ENCODE data around the gene DCST1.

DCST1 gene

DNA sequence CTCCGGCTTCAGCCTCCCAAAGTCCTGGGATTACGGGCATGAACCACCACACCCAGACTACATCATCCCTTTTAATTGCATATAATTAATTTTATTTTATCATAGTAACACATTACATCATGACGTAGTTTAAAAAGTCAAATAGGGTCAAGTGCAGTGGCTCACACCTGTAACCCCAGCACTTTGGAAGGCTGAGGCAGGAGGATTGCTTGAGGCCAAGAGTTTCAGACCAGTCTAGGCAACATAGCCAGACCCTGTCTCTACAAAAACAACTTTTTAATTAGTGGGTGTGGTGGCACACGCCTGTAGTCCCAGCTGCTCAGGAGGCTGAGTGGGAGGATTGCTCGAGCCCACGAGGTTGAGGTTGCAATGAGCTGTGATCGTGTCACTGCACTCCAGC lies 65.7 kb downstream of the DCST1 start:
- H3K4me3 ChIP-seq (ENCODE audit: low read length): no peak overlapping the region
- TF ChIP-seq, protein P1, sequence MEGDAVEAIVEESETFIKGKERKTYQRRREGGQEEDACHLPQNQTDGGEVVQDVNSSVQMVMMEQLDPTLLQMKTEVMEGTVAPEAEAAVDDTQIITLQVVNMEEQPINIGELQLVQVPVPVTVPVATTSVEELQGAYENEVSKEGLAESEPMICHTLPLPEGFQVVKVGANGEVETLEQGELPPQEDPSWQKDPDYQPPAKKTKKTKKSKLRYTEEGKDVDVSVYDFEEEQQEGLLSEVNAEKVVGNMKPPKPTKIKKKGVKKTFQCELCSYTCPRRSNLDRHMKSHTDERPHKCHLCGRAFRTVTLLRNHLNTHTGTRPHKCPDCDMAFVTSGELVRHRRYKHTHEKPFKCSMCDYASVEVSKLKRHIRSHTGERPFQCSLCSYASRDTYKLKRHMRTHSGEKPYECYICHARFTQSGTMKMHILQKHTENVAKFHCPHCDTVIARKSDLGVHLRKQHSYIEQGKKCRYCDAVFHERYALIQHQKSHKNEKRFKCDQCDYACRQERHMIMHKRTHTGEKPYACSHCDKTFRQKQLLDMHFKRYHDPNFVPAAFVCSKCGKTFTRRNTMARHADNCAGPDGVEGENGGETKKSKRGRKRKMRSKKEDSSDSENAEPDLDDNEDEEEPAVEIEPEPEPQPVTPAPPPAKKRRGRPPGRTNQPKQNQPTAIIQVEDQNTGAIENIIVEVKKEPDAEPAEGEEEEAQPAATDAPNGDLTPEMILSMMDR (conservative IDR thresholded peaks at IDR 0.05; ENCODE audit: low read length): no peak
- DNase-seq (ENCODE audit: low read depth): no peak

Data from AG10803 (cell line).